ENCODE data around the gene TRAK1.
"Not testable (repeated sequence)": the region's sequence is repeated elsewhere in the genome, so short reads cannot be mapped to it uniquely, and the experiment has no call there.

Gene TRAK1

GRCh38 chr3:42090973-42091731 is at the start of gene TRAK1:
TSS of gene TRAK1 (plus strand) at chr3:42091357. CDS start at chr3:42091470, 113 bp downstream.
- Histone ChIP-seq H3K4me3 (ENCODE audit: low read length) (no peak within 1 kb of the TSS), H3K9me3 (ENCODE audit: low read length) (peaks cover 5% of the 10 kb centered on the region), H2AFZ (ENCODE audit: low read depth, low read length) (no peak within 1 kb of the TSS), H3K4me1 (ENCODE audit: insufficient read depth, low read length) (peaks cover 4% of the 10 kb centered on the region), H3K36me3 (ENCODE audit: insufficient read depth, low read length) (peaks cover 57% of the 10 kb centered on the region), H3K27me3 (ENCODE audit: insufficient read depth, low read length) (no peaks in the 10 kb centered on the region)

- Histone ChIP-seq H3K36me3 (ENCODE audit: insufficient read depth, low read length) (no peaks in the 10 kb centered on the region), H3K27me3 (ENCODE audit: insufficient read depth, low read length) (no peaks in the 10 kb centered on the region), H3K4me1 (ENCODE audit: insufficient read depth, low read length) (peaks cover 25% of the 10 kb centered on the region), H3K9me3 (ENCODE audit: low read length) (no peaks in the 10 kb centered on the region), H2AFZ (ENCODE audit: low read depth, low read length) (no peak overlapping the region), H3K4me3 (ENCODE audit: low read length) (peak overlapping the region; percentile 9)
These were observed 48.4 kb upstream of the TRAK1 start for GRCh38 chr3:42042747-42043098.

GRCh38 chr3:42043099-42043813 is 47.9 kb upstream of the TRAK1 start:
- Histone ChIP-seq H3K9me3 (ENCODE audit: low read length) (no peaks in the 10 kb centered on the region), H3K4me3 (ENCODE audit: low read length) (peak overlapping the region; percentile 9), H3K4me1 (ENCODE audit: insufficient read depth, low read length) (peaks cover 30% of the 10 kb centered on the region), H2AFZ (ENCODE audit: low read depth, low read length) (no peak overlapping the region), H3K27me3 (ENCODE audit: insufficient read depth, low read length) (no peaks in the 10 kb centered on the region), H3K36me3 (ENCODE audit: insufficient read depth, low read length) (no peaks in the 10 kb centered on the region)

GRCh38 chr3:42045708-42046243 is 45.4 kb upstream of the TRAK1 start:
- no peaks in the 10 kb centered on the region for H3K36me3 ChIP-seq (ENCODE audit: insufficient read depth, low read length)
- no peaks in the 10 kb centered on the region for H3K27me3 ChIP-seq (ENCODE audit: insufficient read depth, low read length)
- H3K9me3 ChIP-seq (ENCODE audit: low read length), result no peaks in the 10 kb centered on the region
- no peak overlapping the region for H2AFZ ChIP-seq (ENCODE audit: low read depth, low read length)
- no peak overlapping the region for H3K4me3 ChIP-seq (ENCODE audit: low read length)
- H3K4me1 ChIP-seq (ENCODE audit: insufficient read depth, low read length), result peaks cover 30% of the 10 kb centered on the region

GRCh38 chr3:42048526-42048925 is 42.6 kb upstream of the TRAK1 start:
- H3K9me3 ChIP-seq (ENCODE audit: low read length); H3K36me3 ChIP-seq (ENCODE audit: insufficient read depth, low read length); H3K4me3 ChIP-seq (ENCODE audit: low read length); H2AFZ ChIP-seq (ENCODE audit: low read depth, low read length); H3K27me3 ChIP-seq (ENCODE audit: insufficient read depth, low read length): not testable (repeated sequence)
- H3K4me1 ChIP-seq (ENCODE audit: insufficient read depth, low read length), result peaks cover 42% of the 10 kb centered on the region

- Histone ChIP-seq H3K4me1 (ENCODE audit: insufficient read depth, low read length) (peaks cover 42% of the 10 kb centered on the region), H3K4me3 (ENCODE audit: low read length) (no peak overlapping the region), H2AFZ (ENCODE audit: low read depth, low read length) (no peak overlapping the region)
These were observed 41.0 kb upstream of the TRAK1 start for GRCh38 chr3:42050126-42050525.

GRCh38 chr3:42051384-42052131 is 39.6 kb upstream of the TRAK1 start:
- Histone ChIP-seq H3K4me1 (ENCODE audit: insufficient read depth, low read length) (peaks cover 42% of the 10 kb centered on the region), H3K36me3 (ENCODE audit: insufficient read depth, low read length) (no peaks in the 10 kb centered on the region), H3K4me3 (ENCODE audit: low read length) (peak overlapping the region; percentile 26), H2AFZ (ENCODE audit: low read depth, low read length) (no peak overlapping the region), H3K9me3 (ENCODE audit: low read length) (no peaks in the 10 kb centered on the region), H3K27me3 (ENCODE audit: insufficient read depth, low read length) (no peaks in the 10 kb centered on the region)

More at GRCh38 chr3:42050126-42050525, 41.0 kb upstream of the TRAK1 start:
- Histone ChIP-seq H3K36me3 (ENCODE audit: insufficient read depth, low read length) (no peaks in the 10 kb centered on the region), H3K27me3 (ENCODE audit: insufficient read depth, low read length) (no peaks in the 10 kb centered on the region), H3K9me3 (ENCODE audit: low read length) (no peaks in the 10 kb centered on the region)

GRCh38 chr3:42052132-42052483 is 39.0 kb upstream of the TRAK1 start:
- H3K27me3 ChIP-seq (ENCODE audit: insufficient read depth, low read length), result no peaks in the 10 kb centered on the region
- no peak overlapping the region for H2AFZ ChIP-seq (ENCODE audit: low read depth, low read length)
- H3K4me3 ChIP-seq (ENCODE audit: low read length), result peak overlapping the region; percentile 26
- no peaks in the 10 kb centered on the region for H3K9me3 ChIP-seq (ENCODE audit: low read length)
- peaks cover 46% of the 10 kb centered on the region for H3K4me1 ChIP-seq (ENCODE audit: insufficient read depth, low read length)
- no peaks in the 10 kb centered on the region for H3K36me3 ChIP-seq (ENCODE audit: insufficient read depth, low read length)

GRCh38 chr3:42052484-42053351 is 38.4 kb upstream of the TRAK1 start:
- H2AFZ ChIP-seq (ENCODE audit: low read depth, low read length), result no peak overlapping the region
- no peaks in the 10 kb centered on the region for H3K36me3 ChIP-seq (ENCODE audit: insufficient read depth, low read length)
- H3K27me3 ChIP-seq (ENCODE audit: insufficient read depth, low read length), result no peaks in the 10 kb centered on the region
- no peaks in the 10 kb centered on the region for H3K9me3 ChIP-seq (ENCODE audit: low read length)
- H3K4me3 ChIP-seq (ENCODE audit: low read length), result peak overlapping the region; percentile 26
- peaks cover 51% of the 10 kb centered on the region for H3K4me1 ChIP-seq (ENCODE audit: insufficient read depth, low read length)

- no peaks in the 10 kb centered on the region for H3K27me3 ChIP-seq (ENCODE audit: insufficient read depth, low read length)
- H2AFZ ChIP-seq (ENCODE audit: low read depth, low read length), result no peak overlapping the region
- no peaks in the 10 kb centered on the region for H3K9me3 ChIP-seq (ENCODE audit: low read length)
- H3K4me1 ChIP-seq (ENCODE audit: insufficient read depth, low read length), result peaks cover 46% of the 10 kb centered on the region
- H3K36me3 ChIP-seq (ENCODE audit: insufficient read depth, low read length), result no peaks in the 10 kb centered on the region
- H3K4me3 ChIP-seq (ENCODE audit: low read length), result peak overlapping the region; percentile 14
These were observed 37.7 kb upstream of the TRAK1 start for GRCh38 chr3:42053476-42053875.

GRCh38 chr3:42055291-42055690 is 35.9 kb upstream of the TRAK1 start:
- H3K9me3 ChIP-seq (ENCODE audit: low read length), result no peaks in the 10 kb centered on the region
- no peak overlapping the region for H3K4me3 ChIP-seq (ENCODE audit: low read length)
- no peaks in the 10 kb centered on the region for H3K27me3 ChIP-seq (ENCODE audit: insufficient read depth, low read length)
- H2AFZ ChIP-seq (ENCODE audit: low read depth, low read length), result no peak overlapping the region
- no peaks in the 10 kb centered on the region for H3K36me3 ChIP-seq (ENCODE audit: insufficient read depth, low read length)
- peaks cover 46% of the 10 kb centered on the region for H3K4me1 ChIP-seq (ENCODE audit: insufficient read depth, low read length)

- H3K4me1 ChIP-seq (ENCODE audit: insufficient read depth, low read length), result peaks cover 38% of the 10 kb centered on the region
- no peak overlapping the region for H2AFZ ChIP-seq (ENCODE audit: low read depth, low read length)
- no peak overlapping the region for H3K4me3 ChIP-seq (ENCODE audit: low read length)
- H3K27me3 ChIP-seq (ENCODE audit: insufficient read depth, low read length), result no peaks in the 10 kb centered on the region
- no peaks in the 10 kb centered on the region for H3K9me3 ChIP-seq (ENCODE audit: low read length)
- no peaks in the 10 kb centered on the region for H3K36me3 ChIP-seq (ENCODE audit: insufficient read depth, low read length)
These were observed 34.3 kb upstream of the TRAK1 start for GRCh38 chr3:42056840-42057239.
